HepG2 (cell line): Measurements from ENCODE around the gene IGFLR1. TPM values are rescaled to one million over a fixed set of nuclear protein-coding genes. Genes with fewer than 3 reads are reported as not detected.

Experiments
- ATF7-NPFF ChIP-seq: sonication (generic); formaldehyde crosslinking; IDR thresholded peaks from 2 replicates; pipeline ENCODE4 v1.8.1; 2023; ENCODE audit warnings: mild to moderate bottlenecking, low read depth, missing genetic modification reagents, moderate library complexity
- FOXM1 ChIP-seq: sonication (generic); formaldehyde crosslinking; IDR thresholded peaks from 2 replicates; pipeline ENCODE4 v1.5.0; 2020; ENCODE audit warnings: missing genetic modification reagents
- HINFP ChIP-seq: sonication (generic); formaldehyde crosslinking; IDR thresholded peaks from 2 replicates; pipeline ENCODE4 v1.4.0; 2020; ENCODE audit warnings: low read depth, mild to moderate bottlenecking, missing genetic modification reagents
- KDM5A ChIP-seq: fragments of 200-600 bp; sonication (generic); IDR thresholded peaks from 2 replicates; pipeline ENCODE4 v1.7.0; 2018; ENCODE audit warnings: antibody characterized with exemption, mild to moderate bottlenecking, low read length, borderline replicate concordance
- MAZ ChIP-seq, 2 experiments: sonication (generic) in 1 of 2; formaldehyde crosslinking in 1 of 2; IDR thresholded peaks; 2 replicates each; pipeline versions ENCODE4 v1.5.0 to v1.6.1; 2012 to 2020; ENCODE audit warnings: low read depth in 2 of 2, mild to moderate bottlenecking in 2 of 2, borderline replicate concordance in 1 of 2, improper control_type of control experiment in 1 of 2, low read length in 1 of 2, missing genetic modification reagents in 1 of 2, moderate library complexity in 1 of 2
- MBNL3 ChIP-seq: fragments of 250-450 bp; sonication (Bioruptor Pico); conservative IDR thresholded peaks from 2 replicates; pipeline ENCODE4 v1.8.0; 2022; ENCODE audit warnings: mild to moderate bottlenecking, inconsistent platforms
- PHF8 ChIP-seq: sonication (generic); formaldehyde crosslinking; IDR thresholded peaks from 2 replicates; pipeline ENCODE4 v1.5.0; 2020; ENCODE audit warnings: missing genetic modification reagents
- PRDM15 ChIP-seq: sonication (generic); formaldehyde crosslinking; IDR thresholded peaks from 2 replicates; pipeline ENCODE4 v1.4.0; 2020; ENCODE audit warnings: missing genetic modification reagents
- SAFB2 ChIP-seq: sonication (generic); formaldehyde crosslinking; IDR thresholded peaks from 2 replicates; pipeline ENCODE4 v1.5.1; 2020; ENCODE audit warnings: missing genetic modification reagents, low read depth, mild to moderate bottlenecking, borderline replicate concordance
- SMAD3 ChIP-seq: sonication (generic); formaldehyde crosslinking; IDR thresholded peaks from 2 replicates; pipeline ENCODE4 v1.4.0; 2020; ENCODE audit warnings: missing genetic modification reagents
- SP4 ChIP-seq: sonication (generic); formaldehyde crosslinking; IDR thresholded peaks from 2 replicates; pipeline ENCODE4 v1.8.1; 2023; ENCODE audit warnings: mild to moderate bottlenecking, missing genetic modification reagents
- TGIF2 ChIP-seq: IDR thresholded peaks from 2 replicates; pipeline ENCODE4 v1.6.1; 2016; ENCODE audit warnings: control low read depth, missing compliant biosample characterization
- TRAFD1 ChIP-seq: sonication (generic); formaldehyde crosslinking; IDR thresholded peaks from 2 replicates; pipeline ENCODE4 v1.5.1; 2020; ENCODE audit warnings: missing genetic modification reagents, mild to moderate bottlenecking, borderline replicate concordance
- ZFP91 ChIP-seq: sonication (generic); formaldehyde crosslinking; IDR thresholded peaks from 2 replicates; pipeline ENCODE4 v1.9.0; 2022; ENCODE audit warnings: missing genetic modification reagents, mild to moderate bottlenecking, borderline replicate concordance
- ZKSCAN8 ChIP-seq: IDR thresholded peaks from 2 replicates; pipeline ENCODE4 v1.6.1; 2016; ENCODE audit warnings: borderline replicate concordance, missing genetic modification reagents, missing compliant biosample characterization
- ZNF253 ChIP-seq: sonication (generic); formaldehyde crosslinking; IDR thresholded peaks from 2 replicates; pipeline ENCODE4 v1.8.0; 2022; ENCODE audit warnings: mild to moderate bottlenecking, missing genetic modification reagents, borderline replicate concordance
- ZNF317 ChIP-seq: sonication (generic); formaldehyde crosslinking; IDR thresholded peaks from 2 replicates; pipeline ENCODE4 v1.5.0; 2020; ENCODE audit warnings: mild to moderate bottlenecking, missing genetic modification reagents
- ZNF329 ChIP-seq: sonication (generic); formaldehyde crosslinking; IDR thresholded peaks from 2 replicates; pipeline ENCODE4 v1.9.0; 2021; ENCODE audit warnings: low read depth, mild to moderate bottlenecking, missing genetic modification reagents
- ZNF607 ChIP-seq: sonication (generic); formaldehyde crosslinking; IDR thresholded peaks from 2 replicates; pipeline ENCODE4 v1.5.1; 2020; ENCODE audit warnings: missing genetic modification reagents, mild to moderate bottlenecking, borderline replicate concordance
- ZNF709 ChIP-seq: sonication (generic); formaldehyde crosslinking; IDR thresholded peaks from 2 replicates; pipeline ENCODE4 v1.5.0; 2020; ENCODE audit warnings: mild to moderate bottlenecking, missing genetic modification reagents
- polyA plus RNA-seq, 8 experiments: library from polyadenylated mRNA; depleted of rRNA in 3 of 8; stranded (reverse) in 7 of 8; unstranded in 1 of 8; fragments of >200 nt; fragmentation: Illumina TruSeq in 4 of 8; extraction: Trizol in 4 of 8; gene quantifications; 2 replicates each; pipeline versions ENCODE4 v1.2.1 to v1.2.3, GENCODE V29; 2011 to 2016; ENCODE audit warnings: low read depth in 4 of 8, missing spikeins in 1 of 8, mixed read lengths in 1 of 8; ENCODE audit not compliant: insufficient read depth in 1 of 8
- total RNA-seq, 5 experiments: library from RNA; depleted of rRNA; stranded (reverse); fragments of >200 nt; fragmentation: Illumina TruSeq; extraction: Trizol; gene quantifications; 2 replicates each; pipeline ENCODE4 v1.2.3, GENCODE V29; 2016; ENCODE audit warnings: low read depth in 1 of 5

The IGFLR1 gene
- total and polyA plus RNA-seq, 2 of the 13 experiments (the other 11 are each of a cell fraction or from before 2014, with no cell fraction given) = 5.4 to 8.9 TPM

- TF ChIP-seq KDM5A (no peak), PRDM15 (CRISPR knock-in tag) (no peak), ZNF253 (CRISPR knock-in tag) (no peak), TGIF2 (CRISPR knock-in tag) (peak; percentile 60; the same call in 1 of the 2 replicates), ATF7-NPFF (CRISPR knock-in tag) (peak; percentile 37; the same call in 1 of the 2 replicates), ZKSCAN8 (no peak), ZNF607 (no peak), ZNF329 (CRISPR knock-in tag) (no peak), ZNF709 (CRISPR knock-in tag) (no peak), MAZ (IDR thresholded peaks at IDR 0.05; ENCODE audit: borderline replicate concordance, low read depth, low read length) (peak; percentile 69; the same call in 1 of the 2 replicates), MAZ (CRISPR knock-in tag; IDR thresholded peaks at IDR 0.05; ENCODE audit: low read depth) (0 out of 2 replicates have a peak, but pooled peaks have one; percentile 51), MBNL3 (CRISPR knock-in tag) (no peak), FOXM1 (CRISPR knock-in tag) (no peak), ZNF317 (CRISPR knock-in tag) (no peak), SP4 (CRISPR knock-in tag) (peak; percentile 97), SAFB2 (CRISPR knock-in tag) (no peak), TRAFD1 (CRISPR knock-in tag) (no peak), ZFP91 (CRISPR knock-in tag) (no peak), SMAD3 (no peak), HINFP (no peak), PHF8 (CRISPR knock-in tag) (peak; percentile 47)
These were observed 33.2 kb upstream of the IGFLR1 start, which contains the start of gene ARHGAP33 (continued) for GRCh38 chr19:35775298-35776101.
